Gastroesophageal sphincter (tissue), 4 donors: ENCODE results near the gene PRKG1. TPM values are rescaled to one million over a fixed set of nuclear protein-coding genes. Genes with fewer than 3 reads are reported as not detected.

ENCODE experiments used
- ATAC-seq: fragments of 150-250 bp; one replicate; pipeline ENCODE4 v1.9.1; 2016; ENCODE audit warnings: mild to moderate bottlenecking, moderate library complexity
- H3K27ac ChIP-seq, 4 donors: fragments of 200-600 bp; sonication (generic) in 3 of 4; 1 replicate in 3 of 4; 2 replicates in 1 of 4; pipeline ENCODE4 v1.5.1; 2016 to 2019
- H3K27me3 ChIP-seq: fragments of 200-600 bp; sonication (generic); one replicate; pipeline ENCODE4 v1.5.1; 2019
- H3K36me3 ChIP-seq, 2 donors: fragments of 200-600 bp; sonication (generic); one replicate each; pipeline ENCODE4 v1.5.1; 2019; ENCODE audit warnings: control low read depth in 1 of 2
- H3K4me1 ChIP-seq, 3 donors: fragments of 200-600 bp; sonication (generic); 1 replicate in 2 of 3; 2 replicates in 1 of 3; pipeline ENCODE4 v1.5.1; 2016 to 2019; ENCODE audit warnings: control low read depth in 2 of 3
- H3K4me3 ChIP-seq, 2 donors: fragments of 200-600 bp; sonication (generic); one replicate each; pipeline ENCODE4 v1.5.1; 2019; ENCODE audit warnings: mild to moderate bottlenecking in 1 of 2, moderate library complexity in 1 of 2
- H3K9me3 ChIP-seq, 3 donors: fragments of 200-600 bp; sonication (generic); one replicate each; pipeline ENCODE4 v1.5.1; 2017 to 2019; ENCODE audit warnings: control low read depth in 2 of 3
- EP300 ChIP-seq: sonication (generic); formaldehyde crosslinking; IDR thresholded peaks from one replicate; pipeline ENCODE4 v1.6.1; 2017; ENCODE audit warnings: antibody characterized with exemption, mild to moderate bottlenecking
- POLR2A ChIP-seq, 2 donors: fragments of 450-650 bp; IDR thresholded peaks; one replicate each; pipeline ENCODE4 v1.6.1; 2017; ENCODE audit warnings: antibody characterized with exemption in 2 of 2, mild to moderate bottlenecking in 2 of 2, moderate library complexity in 1 of 2
- POLR2AphosphoS5 ChIP-seq: sonication (generic); formaldehyde crosslinking; IDR thresholded peaks from one replicate; pipeline ENCODE4 v1.6.1; 2017; ENCODE audit warnings: antibody characterized with exemption
- WGBS, 2 donors: methylation state at CpG; one replicate each; pipeline ENCODE4 v1.1.5; 2018; ENCODE audit warnings: low coverage in 1 of 2; 5-methylcytosine and 5-hydroxymethylcytosine counted together
- total RNA-seq, 4 donors: library from RNA; depleted of rRNA; stranded (reverse); fragments of >200 nt; gene quantifications; one replicate each; pipeline ENCODE4 v1.1.0, GENCODE V29; 2016
- TF ChIP-seq, protein P1 (sequence below), 4 experiments: fragments of 200-600 bp in 2 of 4; fragments of 450-650 bp in 2 of 4; sonication (generic) in 1 of 4; IDR thresholded peaks; one replicate each; pipeline ENCODE4 v1.5.1; 2017 to 2019; ENCODE audit warnings: antibody characterized with exemption in 4 of 4, mild to moderate bottlenecking in 2 of 4, moderate library complexity in 2 of 4

PRKG1 gene
- total RNA-seq, 4 donors from 2014 or later, result 27.5 to 73.2 (median 39.2) TPM

DNA sequence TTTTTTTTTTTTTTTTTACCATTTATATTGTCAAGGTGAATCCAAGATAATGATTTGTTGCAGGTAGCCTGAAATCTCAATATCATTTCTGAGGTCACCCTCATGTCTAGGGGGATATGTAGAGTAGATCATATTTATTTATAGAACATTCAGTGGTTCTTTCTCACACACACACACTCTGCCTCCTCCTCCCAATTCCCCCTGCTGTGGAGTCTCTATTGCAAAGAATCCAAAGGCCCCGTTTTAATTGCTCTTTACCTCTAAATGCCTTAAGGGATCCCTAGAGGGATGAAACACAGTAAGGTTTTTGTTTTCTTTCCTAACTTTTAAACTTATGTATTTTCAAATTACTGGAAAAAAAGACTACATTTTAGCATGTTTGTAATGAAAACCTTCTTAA is 170.0 kb downstream of the PRKG1 start:
- Histone ChIP-seq H3K4me1 (peaks cover 0 to 48% (median 18%) of the 10 kb centered on the region in 3 donors), H3K27me3 (no peaks in the 10 kb centered on the region), H3K9me3 (no peaks in the 10 kb centered on the region), H3K36me3 (no peaks in the 10 kb centered on the region), H3K27ac (peak overlapping the region in 1 of 4 donors; percentile 44), H3K4me3 (no peak overlapping the region)
- WGBS, 2 donors, result 25 to 33% methylated on average over 1 of the region's 1 CpG
- no peak for TF ChIP-seq EP300
- no peak for TF ChIP-seq POLR2A (IDR thresholded peaks at IDR 0.05)
- no peak for TF ChIP-seq POLR2AphosphoS5
- TF ChIP-seq, protein P1, sequence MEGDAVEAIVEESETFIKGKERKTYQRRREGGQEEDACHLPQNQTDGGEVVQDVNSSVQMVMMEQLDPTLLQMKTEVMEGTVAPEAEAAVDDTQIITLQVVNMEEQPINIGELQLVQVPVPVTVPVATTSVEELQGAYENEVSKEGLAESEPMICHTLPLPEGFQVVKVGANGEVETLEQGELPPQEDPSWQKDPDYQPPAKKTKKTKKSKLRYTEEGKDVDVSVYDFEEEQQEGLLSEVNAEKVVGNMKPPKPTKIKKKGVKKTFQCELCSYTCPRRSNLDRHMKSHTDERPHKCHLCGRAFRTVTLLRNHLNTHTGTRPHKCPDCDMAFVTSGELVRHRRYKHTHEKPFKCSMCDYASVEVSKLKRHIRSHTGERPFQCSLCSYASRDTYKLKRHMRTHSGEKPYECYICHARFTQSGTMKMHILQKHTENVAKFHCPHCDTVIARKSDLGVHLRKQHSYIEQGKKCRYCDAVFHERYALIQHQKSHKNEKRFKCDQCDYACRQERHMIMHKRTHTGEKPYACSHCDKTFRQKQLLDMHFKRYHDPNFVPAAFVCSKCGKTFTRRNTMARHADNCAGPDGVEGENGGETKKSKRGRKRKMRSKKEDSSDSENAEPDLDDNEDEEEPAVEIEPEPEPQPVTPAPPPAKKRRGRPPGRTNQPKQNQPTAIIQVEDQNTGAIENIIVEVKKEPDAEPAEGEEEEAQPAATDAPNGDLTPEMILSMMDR (IDR thresholded peaks at IDR 0.05), result no peak
- ATAC-seq, result no peak

DNA sequence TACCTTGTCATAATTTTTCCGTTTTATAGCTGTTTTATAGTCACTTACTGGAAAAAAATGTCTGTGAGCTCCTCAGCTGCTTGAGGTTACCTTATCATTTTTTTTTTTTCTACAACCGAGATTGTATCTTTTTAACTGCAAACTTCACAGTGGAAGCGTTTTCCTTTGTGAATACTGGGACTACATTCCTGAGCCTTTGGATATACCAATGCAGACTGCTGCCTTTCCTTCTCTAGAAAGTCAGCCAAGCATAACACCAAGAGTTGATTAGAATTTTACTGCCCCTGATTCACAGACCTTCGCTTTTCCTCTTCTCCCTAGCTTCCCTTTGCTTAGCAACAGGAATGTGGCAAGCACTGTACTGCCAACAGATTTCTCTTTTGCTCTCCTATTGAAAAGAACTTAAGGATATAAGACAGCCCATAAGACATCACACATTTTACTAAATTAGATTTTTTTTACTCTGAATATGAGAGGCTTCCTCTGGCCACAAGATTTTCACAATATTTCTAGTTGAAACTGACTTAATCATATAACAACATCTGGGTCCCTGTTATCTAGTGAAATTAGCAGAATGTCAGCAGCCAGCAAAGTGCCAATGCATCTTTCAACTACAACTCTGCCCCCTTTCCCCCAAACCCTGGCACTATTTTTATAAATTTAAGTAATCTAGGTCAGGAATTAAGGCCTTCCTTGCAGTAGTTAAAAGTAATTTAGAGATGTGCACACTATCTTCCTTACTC is 170.6 kb downstream of the PRKG1 start:
- no peaks in the 10 kb centered on the region for H3K9me3 ChIP-seq
- H3K27me3 ChIP-seq, result no peaks in the 10 kb centered on the region
- no peaks in the 10 kb centered on the region for H3K36me3 ChIP-seq
- peak overlapping the region in 2 of 4 donors; percentile 3 to 44 for H3K27ac ChIP-seq
- WGBS, 2 donors, result 6 to 21% methylated on average over 4 of the region's 4 CpGs
- H3K4me3 ChIP-seq, result no peak overlapping the region
- TF ChIP-seq POLR2A (IDR thresholded peaks at IDR 0.05), result no peak
- ATAC-seq, result peak; percentile 36
- H3K4me1 ChIP-seq, result peaks cover 0 to 46% (median 18%) of the 10 kb centered on the region in 3 donors

DNA sequence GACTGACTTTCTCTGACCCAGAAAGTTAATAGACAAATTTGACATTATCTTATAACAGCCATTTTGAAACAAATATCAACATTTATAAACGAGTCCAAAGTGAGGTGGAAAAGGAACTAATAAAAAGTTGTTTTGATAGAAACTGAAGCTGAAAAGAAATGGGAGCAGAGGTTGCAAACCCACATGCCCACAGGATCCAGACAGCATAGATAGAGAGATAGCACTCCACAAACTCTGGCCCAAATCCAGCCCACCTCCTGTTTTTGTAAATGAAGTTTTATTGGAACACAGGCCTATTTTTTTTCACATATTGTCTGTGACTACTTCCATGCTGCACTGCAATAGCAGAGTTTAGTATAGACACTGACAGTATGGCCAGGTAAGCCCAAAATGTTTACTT is 171.9 kb downstream of the PRKG1 start:
- no peak overlapping the region for H3K4me3 ChIP-seq
- no peak for ATAC-seq
- H3K27me3 ChIP-seq, result no peaks in the 10 kb centered on the region
- H3K4me1 ChIP-seq, result peaks cover 0 to 58% (median 15%) of the 10 kb centered on the region in 3 donors
- no peaks in the 10 kb centered on the region for H3K36me3 ChIP-seq
- no peak overlapping the region for H3K27ac ChIP-seq
- WGBS, 2 donors, result 36 to 40% methylated on average over 1 of the region's 1 CpG
- TF ChIP-seq POLR2A (IDR thresholded peaks at IDR 0.05) (no peak), EP300 (no peak), POLR2AphosphoS5 (no peak)
- TF ChIP-seq, protein P1 (IDR thresholded peaks at IDR 0.05), result no peak
- H3K9me3 ChIP-seq, result no peaks in the 10 kb centered on the region

DNA sequence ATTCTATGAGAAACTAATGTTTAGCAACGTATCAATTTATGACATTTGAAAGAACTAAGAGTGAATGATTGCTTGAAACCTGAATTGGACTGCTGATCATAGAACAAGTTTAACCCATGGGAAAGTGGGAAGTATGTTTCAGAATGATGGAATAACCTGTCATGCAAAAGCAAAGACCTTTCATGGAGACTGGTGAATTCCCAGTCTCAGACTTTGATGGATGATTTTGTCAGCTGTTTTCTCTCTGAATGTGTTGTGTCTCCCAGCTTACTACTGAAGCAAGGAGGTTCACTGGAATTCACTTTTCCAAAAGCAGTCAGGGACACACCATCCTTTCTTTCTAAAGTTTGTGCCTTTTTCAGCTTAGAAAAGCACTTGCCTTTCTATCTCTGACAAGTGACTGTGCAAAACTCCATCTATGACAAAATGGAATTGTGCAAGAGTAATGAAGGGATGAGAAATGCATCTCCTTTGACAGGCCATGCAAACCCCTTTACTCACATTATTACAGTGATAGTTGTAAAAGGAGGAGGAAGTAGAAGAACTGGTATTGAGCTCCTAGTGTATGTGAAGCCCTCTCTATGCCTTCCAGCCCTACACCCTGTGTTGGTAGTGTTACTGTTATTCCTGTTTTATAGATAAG is 176.1 kb downstream of the PRKG1 start:
- 57 to 73% methylated on average over 1 of the region's 1 CpG for WGBS, 2 donors
- Histone ChIP-seq H3K27me3 (no peaks in the 10 kb centered on the region), H3K9me3 (no peaks in the 10 kb centered on the region), H3K27ac (no peak overlapping the region), H3K4me3 (no peak overlapping the region), H3K36me3 (no peaks in the 10 kb centered on the region), H3K4me1 (peaks cover 0 to 34% (median 5%) of the 10 kb centered on the region in 3 donors)
- no peak for ATAC-seq
- TF ChIP-seq POLR2A (IDR thresholded peaks at IDR 0.05) (no peak), EP300 (no peak), POLR2AphosphoS5 (no peak)
- TF ChIP-seq, protein P1 (IDR thresholded peaks at IDR 0.05), result no peak

DNA sequence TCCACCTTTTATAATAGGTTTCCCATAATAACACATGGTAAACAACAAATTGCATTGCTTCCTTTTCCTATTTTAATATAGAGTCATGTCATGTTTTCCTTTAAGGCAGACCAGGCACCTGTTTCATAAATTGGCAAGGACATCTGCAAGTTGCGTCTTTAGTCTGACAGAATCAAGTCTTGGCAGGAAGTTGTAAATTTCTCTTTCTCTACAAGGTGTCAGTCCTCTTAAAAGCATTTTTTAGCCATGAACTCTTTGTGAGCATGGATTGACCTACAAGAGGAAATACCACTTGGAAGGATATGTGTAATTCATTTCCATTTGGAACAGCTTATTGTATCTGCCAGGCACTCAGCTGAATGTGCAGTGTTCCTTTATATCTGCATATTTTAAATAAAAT is 176.8 kb downstream of the PRKG1 start:
- no peaks in the 10 kb centered on the region for H3K9me3 ChIP-seq
- 17 to 22% methylated on average over 1 of the region's 1 CpG for WGBS, 2 donors
- H3K4me3 ChIP-seq, result no peak overlapping the region
- TF ChIP-seq POLR2A (IDR thresholded peaks at IDR 0.05) (no peak), POLR2AphosphoS5 (no peak), EP300 (no peak)
- TF ChIP-seq, protein P1 (IDR thresholded peaks at IDR 0.05), result no peak
- ATAC-seq, result no peak
- H3K27me3 ChIP-seq, result no peaks in the 10 kb centered on the region
- H3K36me3 ChIP-seq, result no peaks in the 10 kb centered on the region
- no peak overlapping the region for H3K27ac ChIP-seq
- peaks cover 0 to 27% (median 3%) of the 10 kb centered on the region in 3 donors for H3K4me1 ChIP-seq
